SK-N-SH (cell line): Measurements from ENCODE around the gene PDZD8. TPM values are rescaled to one million over a fixed set of nuclear protein-coding genes. Genes with fewer than 3 reads are reported as not detected.

Experiments used
- CTCF ChIA-PET: fragments of 300-600, 350-600 bp; formaldehyde crosslinking; extraction: SDS; loops from one replicate; lab custom pipeline; 2021; lab: Yijun Ruan, JAX
- POLR2A ChIA-PET: fragments of 350-600 bp; sonication (Branson Sonifier 250); formaldehyde crosslinking; extraction: SDS; loops from one replicate; lab custom pipeline; 2020; ENCODE audit warnings: antibody characterized with exemption, inconsistent platforms; lab: Yijun Ruan, JAX
- DNase-seq: peaks from one replicate; pipeline ENCODE4 v3.0.0; 2012
- H2AFZ ChIP-seq: fragments of 200-600 bp; sonication (generic); 2 replicates; pipeline ENCODE4 v1.8.1; 2016; ENCODE audit warnings: antibody characterized with exemption, mild to moderate bottlenecking, low read depth
- H3F3A ChIP-seq: fragments of 200-600 bp; sonication (generic); replicated peaks from 2 replicates; pipeline ENCODE3; 2016; ENCODE audit warnings: antibody characterized with exemption, mild to moderate bottlenecking; ENCODE audit not compliant: insufficient read depth
- H3K27ac ChIP-seq, 2 experiments: fragments of 200-500 bp in 1 of 2; fragments of 200-600 bp in 1 of 2; sonication (Bioruptor generic) in 1 of 2; sonication (generic), shearing (Covaris generic) in 1 of 2; 2 replicates each; pipeline versions ENCODE4 v1.5.1 to v1.6.1; 2014 to 2016; ENCODE audit warnings: low read depth in 2 of 2, inconsistent platforms in 1 of 2, low read length in 1 of 2, mild to moderate bottlenecking in 1 of 2, mixed read lengths in 1 of 2
- H3K27me3 ChIP-seq: fragments of 200-600 bp; sonication (generic), shearing (Covaris generic); 2 replicates; pipeline ENCODE4 v1.6.1; 2016; ENCODE audit warnings: mixed run types; ENCODE audit not compliant: insufficient read depth
- H3K36me3 ChIP-seq, 2 experiments: fragments of 200-500 bp in 1 of 2; fragments of 200-600 bp in 1 of 2; sonication (Bioruptor generic) in 1 of 2; sonication (generic) in 1 of 2; replicated peaks in 1 of 2; 2 replicates each; pipeline versions ENCODE3 to v1.5.1; 2014 to 2016; ENCODE audit warnings: low read length in 1 of 2, mild to moderate bottlenecking in 1 of 2; ENCODE audit not compliant: insufficient read depth in 2 of 2, control insufficient read depth in 1 of 2
- H3K4me1 ChIP-seq, 2 experiments: fragments of 200-500 bp in 1 of 2; fragments of 200-600 bp in 1 of 2; sonication (Bioruptor generic) in 1 of 2; sonication (generic), shearing (Covaris generic) in 1 of 2; 2 replicates each; pipeline versions ENCODE4 v1.5.1 to v1.6.1; 2014 to 2016; ENCODE audit warnings: low read depth in 1 of 2, low read length in 1 of 2, mixed run types in 1 of 2; ENCODE audit not compliant: insufficient read depth in 2 of 2, control insufficient read depth in 1 of 2
- H3K4me2 ChIP-seq: fragments of 200-600 bp; sonication (generic), shearing (Covaris generic); 2 replicates; pipeline ENCODE4 v1.6.1; 2017; ENCODE audit warnings: mixed run types
- H3K4me3 ChIP-seq, 2 experiments: fragments of 200-500 bp in 1 of 2; fragments of 200-600 bp in 1 of 2; sonication (Bioruptor generic) in 1 of 2; sonication (generic), shearing (Covaris generic) in 1 of 2; 2 replicates each; pipeline versions ENCODE4 v1.5.1 to v1.8.1; 2014 to 2016; ENCODE audit warnings: low read depth in 2 of 2, inconsistent platforms in 1 of 2, low read length in 1 of 2, mild to moderate bottlenecking in 1 of 2, mixed read lengths in 1 of 2, moderate library complexity in 1 of 2
- H3K79me2 ChIP-seq: fragments of 200-600 bp; sonication (generic); 2 replicates; pipeline ENCODE4 v1.8.1; 2017; ENCODE audit warnings: mild to moderate bottlenecking; ENCODE audit not compliant: insufficient read depth
- H3K9ac ChIP-seq: fragments of 200-600 bp; sonication (generic); 2 replicates; pipeline ENCODE4 v1.6.1; 2017; ENCODE audit warnings: mixed run types
- H3K9me2 ChIP-seq: fragments of 200-600 bp; sonication (generic); 2 replicates; pipeline ENCODE4 v1.6.1; 2017; ENCODE audit warnings: mixed run types
- H3K9me3 ChIP-seq: fragments of 200-600 bp; sonication (generic); 2 replicates; pipeline ENCODE4 v1.6.1; 2017; ENCODE audit warnings: mixed run types, mild to moderate bottlenecking, moderate library complexity
- H4K20me1 ChIP-seq: fragments of 200-600 bp; sonication (generic); 2 replicates; pipeline ENCODE4 v1.6.1; 2017; ENCODE audit warnings: mild to moderate bottlenecking, mixed run types; ENCODE audit not compliant: insufficient read depth
- FOXJ3 ChIP-seq: sonication (generic); formaldehyde crosslinking; IDR thresholded peaks from 2 replicates; pipeline ENCODE4 v1.5.1; 2020; ENCODE audit warnings: mild to moderate bottlenecking, missing genetic modification reagents
- FOXM1 ChIP-seq: IDR thresholded peaks from 2 replicates; pipeline ENCODE4 v1.4.0; 2012; ENCODE audit warnings: low read depth, mild to moderate bottlenecking
- JUND ChIP-seq: IDR thresholded peaks from 2 replicates; pipeline ENCODE4 v1.4.0; 2012
- MAX ChIP-seq: IDR thresholded peaks from 2 replicates; pipeline ENCODE4 v1.4.0; 2012; ENCODE audit warnings: low read depth
- MEF2A ChIP-seq: IDR thresholded peaks from 2 replicates; pipeline ENCODE4 v1.4.0; 2012; ENCODE audit warnings: low read depth, borderline replicate concordance
- NFIC ChIP-seq: IDR thresholded peaks from 2 replicates; pipeline ENCODE4 v1.4.0; 2012; ENCODE audit warnings: borderline replicate concordance
- REST ChIP-seq: IDR thresholded peaks from 2 replicates; pipeline ENCODE4 v1.6.1; 2012; ENCODE audit warnings: mild to moderate bottlenecking, low read depth, low read length, moderate library complexity
- RFX5 ChIP-seq: IDR thresholded peaks from 2 replicates; pipeline ENCODE4 v1.6.1; 2012; ENCODE audit warnings: mild to moderate bottlenecking, improper control_type of control experiment, low read length
- RXRA ChIP-seq: IDR thresholded peaks from 2 replicates; pipeline ENCODE4 v1.4.0; 2012; ENCODE audit warnings: low read depth, mild to moderate bottlenecking, borderline replicate concordance
- TAF1 ChIP-seq: IDR thresholded peaks from 2 replicates; pipeline ENCODE4 v1.6.1; 2012; ENCODE audit warnings: low read depth, mild to moderate bottlenecking, low read length, moderate library complexity, borderline replicate concordance
- YY1 ChIP-seq: IDR thresholded peaks from 2 replicates; pipeline ENCODE4 v1.4.0; 2012; ENCODE audit warnings: low read depth, mild to moderate bottlenecking
- polyA plus RNA-seq, 3 experiments: library from polyadenylated mRNA; depleted of rRNA; stranded (reverse); fragments of >200 nt; gene quantifications; 2 replicates each; pipeline ENCODE4 v1.2.3, GENCODE V29; 2012
- TF ChIP-seq, protein P1 (sequence below): IDR thresholded peaks from 2 replicates; pipeline ENCODE4 v1.4.0; 2012; ENCODE audit warnings: low read depth, borderline replicate concordance
- TF ChIP-seq, protein P2 (sequence below): IDR thresholded peaks from 2 replicates; pipeline ENCODE4 v1.4.0; 2012; ENCODE audit warnings: low read depth, borderline replicate concordance
- TF ChIP-seq, protein P3 (sequence below): fragments of 150-350 bp; IDR thresholded peaks from 2 replicates; pipeline ENCODE4 v1.6.1; 2016; ENCODE audit warnings: mild to moderate bottlenecking, low read depth, low read length

The PDZD8 gene
- polyA plus RNA-seq, 1 of the 3 experiments (the other 2 are of a cell fraction): 6.6 TPM

DNA sequence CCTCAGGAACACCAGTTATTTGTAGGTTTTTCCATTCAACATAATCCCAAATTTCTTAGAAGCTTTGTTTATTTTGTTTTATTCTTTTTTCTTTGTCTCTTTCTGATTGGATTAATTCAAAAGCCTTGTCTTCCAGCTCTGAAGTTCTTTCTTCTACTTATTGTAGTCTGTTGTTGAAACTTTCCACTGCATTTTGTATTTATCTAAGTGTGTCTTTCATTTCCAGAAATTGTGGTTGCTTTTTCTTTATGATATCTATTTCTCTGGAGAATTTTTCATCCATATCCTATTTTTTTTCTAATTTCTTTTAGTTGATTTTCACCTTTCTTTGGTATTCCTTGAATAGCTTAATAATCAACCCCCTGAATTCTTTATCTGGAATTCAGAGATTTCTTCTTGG is 75.8 kb downstream of the PDZD8 start:
- Histone ChIP-seq H4K20me1 (no peaks in the 10 kb centered on the region), H3K27me3 (no peaks in the 10 kb centered on the region), H2AFZ (no peak overlapping the region), H3K9me3 (no peaks in the 10 kb centered on the region), H3K4me1 (no peaks in the 10 kb centered on the region), H3K4me3 (no peak overlapping the region), H3F3A (no peaks in the 10 kb centered on the region), H3K9me2 (no peaks in the 10 kb centered on the region), H3K4me2 (no peak overlapping the region), H3K79me2 (peaks cover 19% of the 10 kb centered on the region), H3K27ac (no peak overlapping the region), H3K36me3 (peaks cover 0 to 5% of the 10 kb centered on the region in 2 experiments), H3K9ac (no peak overlapping the region)
- DNase-seq: no peak
- ChIA-PET POLR2A (no interaction called here), CTCF (interaction anchor here (0.9 to 4.9 kb wide), 3 partner anchors 19 to 83 kb away, joined by 3 to 28 read pairs (median 6); no protein-coding TSS in a partner anchor)
- TF ChIP-seq REST (no peak), RXRA (no peak), MEF2A (no peak), YY1 (no peak), MAX (no peak), FOXJ3 (CRISPR knock-in tag) (no peak), RFX5 (no peak), FOXM1 (no peak), NFIC (no peak), TAF1 (no peak), JUND (no peak)
- TF ChIP-seq, protein P1, sequence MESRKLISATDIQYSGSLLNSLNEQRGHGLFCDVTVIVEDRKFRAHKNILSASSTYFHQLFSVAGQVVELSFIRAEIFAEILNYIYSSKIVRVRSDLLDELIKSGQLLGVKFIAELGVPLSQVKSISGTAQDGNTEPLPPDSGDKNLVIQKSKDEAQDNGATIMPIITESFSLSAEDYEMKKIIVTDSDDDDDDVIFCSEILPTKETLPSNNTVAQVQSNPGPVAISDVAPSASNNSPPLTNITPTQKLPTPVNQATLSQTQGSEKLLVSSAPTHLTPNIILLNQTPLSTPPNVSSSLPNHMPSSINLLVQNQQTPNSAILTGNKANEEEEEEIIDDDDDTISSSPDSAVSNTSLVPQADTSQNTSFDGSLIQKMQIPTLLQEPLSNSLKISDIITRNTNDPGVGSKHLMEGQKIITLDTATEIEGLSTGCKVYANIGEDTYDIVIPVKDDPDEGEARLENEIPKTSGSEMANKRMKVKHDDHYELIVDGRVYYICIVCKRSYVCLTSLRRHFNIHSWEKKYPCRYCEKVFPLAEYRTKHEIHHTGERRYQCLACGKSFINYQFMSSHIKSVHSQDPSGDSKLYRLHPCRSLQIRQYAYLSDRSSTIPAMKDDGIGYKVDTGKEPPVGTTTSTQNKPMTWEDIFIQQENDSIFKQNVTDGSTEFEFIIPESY: no peak
- TF ChIP-seq, protein P2, sequence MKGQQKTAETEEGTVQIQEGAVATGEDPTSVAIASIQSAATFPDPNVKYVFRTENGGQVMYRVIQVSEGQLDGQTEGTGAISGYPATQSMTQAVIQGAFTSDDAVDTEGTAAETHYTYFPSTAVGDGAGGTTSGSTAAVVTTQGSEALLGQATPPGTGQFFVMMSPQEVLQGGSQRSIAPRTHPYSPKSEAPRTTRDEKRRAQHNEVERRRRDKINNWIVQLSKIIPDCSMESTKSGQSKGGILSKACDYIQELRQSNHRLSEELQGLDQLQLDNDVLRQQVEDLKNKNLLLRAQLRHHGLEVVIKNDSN: no peak
- TF ChIP-seq, protein P3, sequence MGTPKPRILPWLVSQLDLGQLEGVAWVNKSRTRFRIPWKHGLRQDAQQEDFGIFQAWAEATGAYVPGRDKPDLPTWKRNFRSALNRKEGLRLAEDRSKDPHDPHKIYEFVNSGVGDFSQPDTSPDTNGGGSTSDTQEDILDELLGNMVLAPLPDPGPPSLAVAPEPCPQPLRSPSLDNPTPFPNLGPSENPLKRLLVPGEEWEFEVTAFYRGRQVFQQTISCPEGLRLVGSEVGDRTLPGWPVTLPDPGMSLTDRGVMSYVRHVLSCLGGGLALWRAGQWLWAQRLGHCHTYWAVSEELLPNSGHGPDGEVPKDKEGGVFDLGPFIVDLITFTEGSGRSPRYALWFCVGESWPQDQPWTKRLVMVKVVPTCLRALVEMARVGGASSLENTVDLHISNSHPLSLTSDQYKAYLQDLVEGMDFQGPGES: no peak
